ENCODE data around the gene LRRC37B.
A peak's percentile ranks its signal among the peaks of the same experiment; 100 is the strongest.
"Not testable (repeated sequence)": the region's sequence is repeated elsewhere in the genome, so short reads cannot be mapped to it uniquely, and the experiment has no call there.

The LRRC37B gene

GRCh38 chr17:32042266-32042665 lies 35.1 kb downstream of the LRRC37B start:
- not testable (repeated sequence) for DNase-seq

- not testable (repeated sequence) for DNase-seq
These were observed 38.4 kb downstream of the LRRC37B start for GRCh38 chr17:32045611-32046010.

GRCh38 chr17:32047663-32048062 lies 40.5 kb downstream of the LRRC37B start:
- not testable (repeated sequence) for DNase-seq

GRCh38 chr17:32054985-32055384 lies 47.8 kb downstream of the LRRC37B start:
- not testable (repeated sequence) for DNase-seq

GRCh38 chr17:32055425-32055824 lies 48.2 kb downstream of the LRRC37B start:
- DNase-seq, result not testable (repeated sequence)

- not testable (repeated sequence) for DNase-seq
These were observed 49.3 kb downstream of the LRRC37B start for GRCh38 chr17:32056500-32056899.

GRCh38 chr17:32057460-32058105 lies 50.4 kb downstream of the LRRC37B start:
- not testable (repeated sequence) for DNase-seq

GRCh38 chr17:32060695-32061094 lies 53.5 kb downstream of the LRRC37B start:
- not testable (repeated sequence) for DNase-seq

GRCh38 chr17:32061840-32062239 lies 54.7 kb downstream of the LRRC37B start:
- DNase-seq, result not testable (repeated sequence)

GRCh38 chr17:32064091-32064490 lies 56.9 kb downstream of the LRRC37B start:
- not testable (repeated sequence) for DNase-seq

- DNase-seq, result not testable (repeated sequence)
These were observed 59.0 kb downstream of the LRRC37B start for GRCh38 chr17:32066123-32066680.

GRCh38 chr17:32066863-32067642 lies 59.9 kb downstream of the LRRC37B start:
- not testable (repeated sequence) for DNase-seq

GRCh38 chr17:32069067-32069466 lies 61.9 kb downstream of the LRRC37B start:
- peak; percentile 16 for DNase-seq

GRCh38 chr17:32071961-32072360 lies 64.8 kb downstream of the LRRC37B start:
- not testable (repeated sequence) for DNase-seq

- DNase-seq, result not testable (repeated sequence)
These were observed 65.9 kb downstream of the LRRC37B start for GRCh38 chr17:32073131-32073530.

GRCh38 chr17:32079753-32080152 lies 72.6 kb downstream of the LRRC37B start:
- DNase-seq, result peak; percentile 37

GRCh38 chr17:32083550-32083979 lies 76.4 kb downstream of the LRRC37B start:
- not testable (repeated sequence) for DNase-seq

GRCh38 chr17:32084003-32084941 lies 77.1 kb downstream of the LRRC37B start:
- not testable (repeated sequence) for DNase-seq

- not testable (repeated sequence) for DNase-seq
These were observed 78.0 kb downstream of the LRRC37B start for GRCh38 chr17:32084942-32085829.

GRCh38 chr17:32086833-32087232 lies 79.7 kb downstream of the LRRC37B start:
- not testable (repeated sequence) for DNase-seq

- DNase-seq, result not testable (repeated sequence)
These were observed 84.9 kb downstream of the LRRC37B start for GRCh38 chr17:32092062-32092461.
